Heart right ventricle (tissue), 16 donors: Measurements from ENCODE around the gene NEK10. TPM values are rescaled to one million over a fixed set of nuclear protein-coding genes. Genes with fewer than 3 reads are reported as not detected.

Experiments
- ATAC-seq, 8 donors: fragments of 200-7000 bp; cut with Tn5 transposase; one replicate each; pipeline ENCODE4 v1.9.1; 2020; ENCODE audit warnings: mild to moderate bottlenecking in 8 of 8, moderate library complexity in 8 of 8, moderate number of reproducible peaks in 1 of 8
- DNase-seq, 2 donors: peaks; one replicate each; pipeline ENCODE4 v3.0.0-alpha.2; 2020
- H3K27ac ChIP-seq, 10 donors: fragments of 200-600 bp; sonication (generic) in 2 of 10; one replicate each; pipeline versions ENCODE4 v1.5.0 to v1.8.0; 2020 to 2022; ENCODE audit warnings: mild to moderate bottlenecking in 3 of 10
- H3K27me3 ChIP-seq, 7 donors: fragments of 200-600 bp; one replicate each; pipeline ENCODE4 v1.8.0; 2021 to 2022; ENCODE audit warnings: mild to moderate bottlenecking in 2 of 7
- H3K36me3 ChIP-seq, 9 donors: fragments of 200-600 bp; sonication (generic) in 1 of 9; one replicate each; pipeline versions ENCODE4 v1.5.0 to v1.8.0; 2020 to 2022; ENCODE audit warnings: mild to moderate bottlenecking in 2 of 9
- H3K4me1 ChIP-seq, 9 donors: fragments of 200-600 bp; sonication (generic) in 1 of 9; one replicate each; pipeline versions ENCODE4 v1.5.0 to v1.8.0; 2020 to 2022; ENCODE audit warnings: mild to moderate bottlenecking in 4 of 9
- H3K4me3 ChIP-seq, 10 donors: fragments of 200-600 bp; sonication (generic) in 2 of 10; one replicate each; pipeline versions ENCODE4 v1.5.0 to v1.8.0; 2020 to 2022; ENCODE audit warnings: mild to moderate bottlenecking in 7 of 10, moderate library complexity in 2 of 10
- H3K9me3 ChIP-seq, 11 donors: fragments of 200-600 bp in 10 of 11; sonication (generic) in 2 of 11; one replicate each; pipeline versions ENCODE4 v1.5.0 to v1.8.0; 2013 to 2022; ENCODE audit warnings: mild to moderate bottlenecking in 2 of 11, control low read depth in 1 of 11, moderate library complexity in 1 of 11
- CTCF ChIP-seq, 9 donors: fragments of 200-600 bp; sonication (generic) in 2 of 9; IDR thresholded peaks; one replicate each; pipeline versions ENCODE4 v1.5.0 to v1.8.0; 2021 to 2022; ENCODE audit warnings: antibody characterized with exemption in 9 of 9, mild to moderate bottlenecking in 5 of 9, moderate library complexity in 1 of 9
- WGBS, 2 donors: extraction: QIAGEN DNeasy Blood & Tissue Kit; methylation state at CpG; one replicate each; pipeline ENCODE4 v1.1.7; 2013; ENCODE audit warnings: inconsistent platforms in 1 of 2; 5-methylcytosine and 5-hydroxymethylcytosine counted together
- intact Hi-C, 10 donors: fragments of 100-400 bp; cut with DNase I; formaldehyde crosslinking; loops; one replicate each; pipeline versions ENCODE4 v1.11.1 to v1.14.2; 2022
- polyA plus RNA-seq, 2 donors: library from polyadenylated mRNA; stranded (reverse); fragments of 200-250 nt; gene quantifications; one replicate each; pipeline ENCODE4 v1.2.3, GENCODE V29; 2013
- total RNA-seq, 10 donors: library from RNA; stranded (reverse); fragmentation: NEBNext Ultra II Directional in 3 of 10; extraction: Animal tissue kit (Norgen Biotek cat#: 25700) in 3 of 10; gene quantifications; one replicate each; pipeline versions ENCODE4 v1.2.1 to v1.2.4, GENCODE V29; 2021 to 2023
- donor health status: Arrhythmogenic right ventricular cardiomyopathy.
- donor health status: ischemic (EF 13 %, LVEDD 7.1; RV severe dilation, severe dysfunction).
- donor health status: healthy with polysubstance abuse.
- donor health status: DM: no; HTN: yes; CAD: no.
- donor health status: DM: no; HTN: no; CAD: no.
- donor health status: ischemic (EF 25% LVEDD 6.9; RV normal size, moderate dysfunction).
- donor health status: ischemic (EF 25% LVEDD 5.7; RV mildly dilated, moderate dysfunction).
- donor health status: healthy.
- donor health status: DM: yes; HTN: yes; CAD: no.
- donor health status: Ischemic cardiomyopathy.
- donor health status: ischemic (EF 35%, LVEDD 5.7; RV mildly dilated, moderate dysfunction).
- donor health status: nonischemic (EF 11% LVEDD 7.7; RV severe dilation, severe dysfunction).
- donor health status: DM: yes; HTN: yes; CAD: no.
- donor health status: PGD.
- donor health status: ischemic (EF 29% LVEDD 5.4; RV normal size, mild dysfunction).
- donor health status: nonischemic (EF 23%, LVEDD 6.1; RV moderate dilation, normal function).

NEK10 gene
- total and polyA plus RNA-seq, 12 donors, result 0.36 to 17.5 (median 7.8) TPM

DNA sequence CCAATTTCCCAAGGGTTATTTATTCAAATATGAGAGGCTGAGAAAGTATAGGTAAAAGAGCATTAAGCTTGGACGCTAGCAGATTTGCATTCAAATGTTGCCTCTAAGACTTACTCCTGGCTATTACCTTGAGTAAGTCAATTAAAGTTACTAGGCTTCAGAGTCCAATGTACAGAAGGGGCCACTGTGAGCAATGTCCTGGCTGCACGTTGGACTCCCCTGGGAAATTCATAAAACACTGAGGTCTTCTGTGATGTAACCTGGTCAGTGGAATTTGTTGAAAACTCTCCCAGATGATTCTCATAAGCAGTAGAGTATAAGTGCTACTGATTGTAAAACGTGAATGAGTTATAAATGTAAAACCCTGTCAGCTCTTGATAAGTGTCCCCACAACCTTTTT is 295.3 kb downstream of the NEK10 start:
- no peak overlapping the region for H3K4me3 ChIP-seq
- 69 to 70% methylated on average over 3 of the region's 3 CpGs for WGBS, 2 donors

DNA sequence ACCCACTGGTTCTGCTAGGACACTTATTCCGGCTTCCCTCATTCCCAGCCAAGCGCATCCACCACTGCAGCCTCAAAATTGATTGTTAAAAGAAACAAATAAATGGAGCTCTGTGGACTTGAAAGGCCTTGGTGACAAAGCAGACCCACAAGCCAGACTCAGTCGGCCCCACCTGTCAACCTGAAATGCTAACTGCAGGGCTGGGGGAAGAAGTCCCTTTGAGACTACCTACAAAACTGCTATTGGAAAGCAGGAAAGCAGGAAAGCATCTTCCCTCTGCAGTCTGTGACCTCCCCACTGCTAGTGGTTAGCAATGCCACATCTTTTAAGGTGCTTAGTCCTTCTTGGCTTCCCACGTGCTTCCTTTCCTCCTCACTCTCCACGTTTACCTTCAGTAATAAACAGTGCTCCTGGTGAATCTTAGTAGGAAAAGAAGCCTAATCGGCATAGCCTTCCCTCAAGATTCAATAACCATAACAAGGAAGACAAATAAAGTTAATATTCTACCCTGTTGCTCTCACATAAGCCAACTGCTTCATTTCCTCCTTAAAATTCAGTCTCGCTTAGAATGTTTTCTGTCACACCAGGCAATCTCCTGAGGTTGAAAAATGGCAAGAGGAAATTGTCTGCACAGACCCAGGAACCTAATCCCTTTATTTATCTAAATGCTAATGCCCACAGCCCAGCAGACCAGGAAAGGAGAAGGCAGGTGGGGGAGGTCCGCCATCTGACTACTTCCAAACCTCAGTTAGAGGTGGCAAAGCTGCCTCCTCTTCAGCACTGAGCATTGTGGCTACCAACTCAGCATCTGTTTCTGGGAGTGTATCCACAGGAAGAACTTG is 296.2 kb downstream of the NEK10 start:
- Histone ChIP-seq H3K9me3 (no peaks in the 10 kb centered on the region), H3K4me3 (no peak overlapping the region), H3K4me1 (peaks cover 0 to 10% (median 0%) of the 10 kb centered on the region in 9 donors), H3K27ac (no peak overlapping the region), H3K36me3 (no peaks in the 10 kb centered on the region), H3K27me3 (no peaks in the 10 kb centered on the region)
- DNase-seq (no peak), ATAC-seq (no peak)
- intact Hi-C loops, result no loop called here
- no peak for TF ChIP-seq CTCF (IDR thresholded peaks at IDR 0.05)
- 59 to 69% methylated on average over 8 of the region's 8 CpGs for WGBS, 2 donors

More for the DNA sequence above, 295.3 kb downstream of the NEK10 start:
- no peak overlapping the region for H3K27ac ChIP-seq
- DNase-seq (no peak), ATAC-seq (no peak)
- peaks cover 0 to 13% (median 0%) of the 10 kb centered on the region in 9 donors for H3K4me1 ChIP-seq
- no peak for TF ChIP-seq CTCF (IDR thresholded peaks at IDR 0.05)
- H3K36me3 ChIP-seq, result no peaks in the 10 kb centered on the region
- no peaks in the 10 kb centered on the region for H3K9me3 ChIP-seq
- intact Hi-C loops, result no loop called here
- H3K27me3 ChIP-seq, result no peaks in the 10 kb centered on the region

GRCh38 chr3:27060336-27060735 is 308.8 kb downstream of the NEK10 start:
- no peaks in the 10 kb centered on the region for H3K4me1 ChIP-seq
- no peaks in the 10 kb centered on the region for H3K36me3 ChIP-seq
- H3K9me3 ChIP-seq, result peaks cover 0 to 20% (median 0%) of the 10 kb centered on the region in 11 donors
- H3K27ac ChIP-seq, result no peak overlapping the region
- ATAC-seq (no peak), DNase-seq (no peak)
- no peak for TF ChIP-seq CTCF (IDR thresholded peaks at IDR 0.05)
- H3K27me3 ChIP-seq, result no peaks in the 10 kb centered on the region
- H3K4me3 ChIP-seq, result no peak overlapping the region
- intact Hi-C loops, result no loop called here
- 54 to 69% methylated on average over 2 of the region's 2 CpGs for WGBS, 2 donors

Other genes starting within 250 kb of the NEK10 start
- 10 to 100 TPM in 8 of 10 donors, 1 to 10 TPM in 2; 8.0 to 18.7 (median 13.1) TPM for gene SLC4A7, start 115.0 kb upstream of the NEK10 start, total RNA-seq
- 1 to 10 TPM; 3.0 to 3.3 TPM for gene SLC4A7, start 115.0 kb upstream of the NEK10 start, polyA plus RNA-seq